Tibial nerve (tissue), 4 donors: ENCODE measurements around the gene AIFM1. TPM values are rescaled to one million over a fixed set of nuclear protein-coding genes. Genes with fewer than 3 reads are reported as not detected.

Experiments
- DNase-seq, 2 donors: peaks; one replicate each; pipeline ENCODE4 v3.0.0-alpha.2; 2019; ENCODE audit warnings: low spot score in 2 of 2
- H3K27ac ChIP-seq, 4 donors: fragments of 200-600 bp; sonication (generic) in 3 of 4; one replicate each; pipeline ENCODE4 v1.5.1; 2017 to 2019; ENCODE audit warnings: mild to moderate bottlenecking in 1 of 4
- H3K27me3 ChIP-seq, 2 donors: fragments of 200-600 bp; sonication (generic) in 1 of 2; one replicate each; pipeline versions ENCODE4 v1.5.1 to v1.6.0; 2017 to 2019
- H3K36me3 ChIP-seq, 3 donors: fragments of 200-600 bp; sonication (generic); one replicate each; pipeline ENCODE4 v1.5.1; 2018 to 2019
- H3K4me1 ChIP-seq, 4 donors: fragments of 200-600 bp; sonication (generic) in 3 of 4; one replicate each; pipeline ENCODE4 v1.5.1; 2017 to 2019
- H3K4me3 ChIP-seq, 4 donors: fragments of 200-600 bp; sonication (generic) in 3 of 4; one replicate each; pipeline ENCODE4 v1.5.1; 2017 to 2019; ENCODE audit warnings: mild to moderate bottlenecking in 1 of 4, moderate library complexity in 1 of 4
- H3K9me3 ChIP-seq, 4 donors: fragments of 200-600 bp; sonication (generic) in 3 of 4; one replicate each; pipeline ENCODE4 v1.5.1; 2017 to 2019
- EP300 ChIP-seq, 2 donors: sonication (generic); formaldehyde crosslinking; IDR thresholded peaks; one replicate each; pipeline ENCODE4 v1.6.1; 2017; ENCODE audit warnings: antibody characterized with exemption in 2 of 2, mild to moderate bottlenecking in 1 of 2
- POLR2A ChIP-seq, 2 donors: fragments of 450-650 bp; IDR thresholded peaks; one replicate each; pipeline ENCODE4 v1.6.1; 2017; ENCODE audit warnings: antibody characterized with exemption in 2 of 2, mild to moderate bottlenecking in 2 of 2, moderate library complexity in 2 of 2
- WGBS, 2 donors: methylation state at CpG; one replicate each; pipeline ENCODE4 v1.1.5; 2018; 5-methylcytosine and 5-hydroxymethylcytosine counted together
- total RNA-seq, 4 donors: library from RNA; depleted of rRNA; stranded (reverse); fragments of >200 nt; gene quantifications; one replicate each; pipeline ENCODE4 v1.1.0, GENCODE V29; 2016
- TF ChIP-seq, protein P1 (sequence below), 5 experiments: fragments of 200-600 bp in 3 of 5; fragments of 450-650 bp in 2 of 5; sonication (generic) in 3 of 5; IDR thresholded peaks; one replicate each; pipeline ENCODE4 v1.5.1; 2016 to 2019; ENCODE audit warnings: antibody characterized with exemption in 5 of 5, mild to moderate bottlenecking in 3 of 5, moderate library complexity in 2 of 5

The AIFM1 gene
- total RNA-seq, 4 donors from 2014 or later, result 12.0 to 18.4 (median 16.7) TPM

- Histone ChIP-seq H3K4me3 (peak overlapping the region; percentile 45 to 70 (median 50)), H3K27me3 (peaks cover 0 to 6% of the 10 kb centered on the region in 2 donors), H3K4me1 (peaks cover 0 to 39% (median 0%) of the 10 kb centered on the region in 4 donors), H3K9me3 (no peaks in the 10 kb centered on the region), H3K36me3 (no peaks in the 10 kb centered on the region), H3K27ac (peak overlapping the region; percentile 78 to 93 (median 90))
- 12 to 47% methylated on average over 31 to 64 of the region's 81 CpGs for WGBS, 2 donors
- no peak for DNase-seq
- TF ChIP-seq, protein P1, sequence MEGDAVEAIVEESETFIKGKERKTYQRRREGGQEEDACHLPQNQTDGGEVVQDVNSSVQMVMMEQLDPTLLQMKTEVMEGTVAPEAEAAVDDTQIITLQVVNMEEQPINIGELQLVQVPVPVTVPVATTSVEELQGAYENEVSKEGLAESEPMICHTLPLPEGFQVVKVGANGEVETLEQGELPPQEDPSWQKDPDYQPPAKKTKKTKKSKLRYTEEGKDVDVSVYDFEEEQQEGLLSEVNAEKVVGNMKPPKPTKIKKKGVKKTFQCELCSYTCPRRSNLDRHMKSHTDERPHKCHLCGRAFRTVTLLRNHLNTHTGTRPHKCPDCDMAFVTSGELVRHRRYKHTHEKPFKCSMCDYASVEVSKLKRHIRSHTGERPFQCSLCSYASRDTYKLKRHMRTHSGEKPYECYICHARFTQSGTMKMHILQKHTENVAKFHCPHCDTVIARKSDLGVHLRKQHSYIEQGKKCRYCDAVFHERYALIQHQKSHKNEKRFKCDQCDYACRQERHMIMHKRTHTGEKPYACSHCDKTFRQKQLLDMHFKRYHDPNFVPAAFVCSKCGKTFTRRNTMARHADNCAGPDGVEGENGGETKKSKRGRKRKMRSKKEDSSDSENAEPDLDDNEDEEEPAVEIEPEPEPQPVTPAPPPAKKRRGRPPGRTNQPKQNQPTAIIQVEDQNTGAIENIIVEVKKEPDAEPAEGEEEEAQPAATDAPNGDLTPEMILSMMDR (IDR thresholded peaks at IDR 0.05), result no peak
- TF ChIP-seq EP300 (IDR thresholded peaks at IDR 0.05) (no peak), POLR2A (IDR thresholded peaks at IDR 0.05) (no peak)
Measured at GRCh38 chrX:130109429-130110378, 55.9 kb downstream of the AIFM1 start.

DNA sequence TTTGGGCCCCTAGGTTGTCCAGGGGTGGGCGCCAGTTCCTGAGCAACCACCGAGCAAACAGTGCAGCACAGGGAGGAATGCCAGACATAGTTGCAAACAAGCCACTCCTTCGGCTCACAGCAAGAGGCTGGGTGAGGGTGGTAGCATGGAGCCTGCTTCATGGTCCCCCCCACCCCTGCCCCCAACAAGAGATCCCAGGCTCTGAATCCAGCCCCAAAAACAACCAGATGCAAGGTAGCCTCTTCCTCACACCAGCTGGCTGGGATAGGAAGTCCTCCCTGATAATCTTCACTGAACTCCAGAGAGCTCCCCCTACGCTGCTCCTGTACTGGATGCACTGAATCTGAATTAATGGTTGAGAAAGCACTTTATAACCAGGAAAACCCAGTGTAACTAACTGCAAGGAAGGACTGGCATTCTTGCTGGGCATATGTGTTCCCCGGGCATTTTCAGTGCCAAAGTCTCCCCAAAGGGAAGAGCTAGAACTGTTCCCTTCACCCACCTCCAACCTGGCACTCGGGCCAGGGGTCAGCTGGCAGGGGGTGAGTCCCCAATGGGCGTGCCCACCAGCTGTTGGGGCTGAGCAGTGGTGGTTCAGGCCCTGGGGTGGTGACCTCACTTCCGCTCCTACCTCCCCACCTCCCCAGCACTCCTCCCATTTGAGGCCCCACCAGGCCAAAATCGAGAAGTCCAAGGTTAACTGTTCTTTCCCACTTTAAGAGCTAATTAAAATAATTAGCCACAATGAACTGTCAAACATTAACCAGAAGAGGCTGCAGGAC lies 56.8 kb downstream of the AIFM1 start:
- H3K27ac ChIP-seq, result peak overlapping the region; percentile 78 to 93 (median 90)
- H3K27me3 ChIP-seq, result peaks cover 0 to 6% of the 10 kb centered on the region in 2 donors
- H3K9me3 ChIP-seq, result no peaks in the 10 kb centered on the region
- TF ChIP-seq POLR2A (IDR thresholded peaks at IDR 0.05), result no peak
- TF ChIP-seq, protein P1 (IDR thresholded peaks at IDR 0.05), result no peak
- TF ChIP-seq EP300 (IDR thresholded peaks at IDR 0.05), result no peak
- H3K4me3 ChIP-seq, result peak overlapping the region; percentile 45 to 70 (median 50)
- DNase-seq, result no peak
- H3K36me3 ChIP-seq, result no peaks in the 10 kb centered on the region
- 41 to 54% methylated on average over 3 to 9 of the region's 9 CpGs for WGBS, 2 donors
- H3K4me1 ChIP-seq, result peaks cover 0 to 44% (median 0%) of the 10 kb centered on the region in 4 donors

DNA sequence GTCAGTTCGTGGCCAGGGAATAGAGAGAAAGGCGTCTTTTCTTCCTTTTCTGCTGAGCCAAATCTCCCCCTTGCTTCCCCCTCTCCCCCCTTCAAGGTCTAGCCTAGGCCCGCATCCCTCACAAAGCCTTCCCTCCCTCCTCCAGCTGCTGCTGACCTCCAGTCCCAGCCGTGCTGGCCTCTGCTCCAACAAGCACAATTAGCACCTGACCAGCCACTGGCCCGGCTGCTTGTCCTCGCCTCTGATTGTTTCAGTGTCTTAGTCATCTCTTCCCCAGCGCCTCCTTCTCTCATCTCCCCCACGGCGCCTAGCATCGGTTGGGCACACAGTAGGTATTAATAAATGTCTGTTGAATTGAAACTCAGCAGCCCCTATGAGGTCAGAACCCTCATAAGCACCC lies 59.6 kb downstream of the AIFM1 start:
- H3K4me3 ChIP-seq, result no peak overlapping the region

DNA sequence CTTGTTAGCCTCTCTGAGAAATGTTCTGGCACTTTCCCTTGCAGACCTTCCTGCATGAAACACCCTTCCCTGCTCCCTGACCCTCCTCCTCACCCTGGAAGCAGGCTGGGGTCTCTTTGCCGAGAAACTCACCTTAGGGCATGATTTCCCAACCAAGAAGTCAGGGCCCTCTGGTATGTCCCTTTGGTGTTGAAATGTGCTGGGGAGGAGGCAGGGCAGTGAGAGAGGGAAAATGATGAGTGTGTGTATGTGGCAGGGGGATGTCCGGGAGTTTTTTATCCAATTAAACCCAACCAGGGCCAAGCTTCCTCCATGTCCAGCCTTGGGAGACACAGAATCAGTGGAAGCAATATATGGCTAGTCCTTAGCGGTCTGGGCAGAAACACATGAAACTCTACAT lies 60.4 kb downstream of the AIFM1 start:
- peak overlapping the region in 2 of 4 donors; percentile 40 to 50 for H3K27ac ChIP-seq
- WGBS, 2 donors, result 62 to 79% methylated on average over 3 of the region's 3 CpGs

More for the DNA sequence above, 59.6 kb downstream of the AIFM1 start:
- Histone ChIP-seq H3K36me3 (no peaks in the 10 kb centered on the region), H3K27ac (peak overlapping the region in 2 of 4 donors; percentile 40 to 50), H3K4me1 (peaks cover 0 to 44% (median 0%) of the 10 kb centered on the region in 4 donors), H3K9me3 (no peaks in the 10 kb centered on the region), H3K27me3 (peaks cover 0 to 6% of the 10 kb centered on the region in 2 donors)
- no peak for DNase-seq
- 32 to 59% methylated on average over 10 of the region's 10 CpGs for WGBS, 2 donors
- TF ChIP-seq, protein P1 (IDR thresholded peaks at IDR 0.05), result no peak
- TF ChIP-seq POLR2A (IDR thresholded peaks at IDR 0.05) (no peak), EP300 (IDR thresholded peaks at IDR 0.05) (no peak)

GRCh38 chrX:130103605-130104004 lies 62.0 kb downstream of the AIFM1 start:
- no peaks in the 10 kb centered on the region for H3K36me3 ChIP-seq
- no peaks in the 10 kb centered on the region for H3K27me3 ChIP-seq
- H3K9me3 ChIP-seq, result no peaks in the 10 kb centered on the region
- no peak for DNase-seq
- H3K4me1 ChIP-seq, result peaks cover 0 to 55% (median 4%) of the 10 kb centered on the region in 4 donors
- H3K4me3 ChIP-seq, result no peak overlapping the region
- WGBS, 2 donors, result 55 to 80% methylated on average over 1 to 3 of the region's 3 CpGs
- peak overlapping the region in 1 of 4 donors; percentile 59 for H3K27ac ChIP-seq
- TF ChIP-seq EP300 (IDR thresholded peaks at IDR 0.05) (no peak), POLR2A (IDR thresholded peaks at IDR 0.05) (no peak)
- TF ChIP-seq, protein P1 (IDR thresholded peaks at IDR 0.05), result no peak

More for the DNA sequence above, 60.4 kb downstream of the AIFM1 start:
- H3K4me1 ChIP-seq, result peaks cover 0 to 47% (median 2%) of the 10 kb centered on the region in 4 donors
- H3K9me3 ChIP-seq, result no peaks in the 10 kb centered on the region
- no peak for DNase-seq
- peaks cover 0 to 6% of the 10 kb centered on the region in 2 donors for H3K27me3 ChIP-seq
- H3K36me3 ChIP-seq, result no peaks in the 10 kb centered on the region
- TF ChIP-seq POLR2A (IDR thresholded peaks at IDR 0.05) (no peak), EP300 (IDR thresholded peaks at IDR 0.05) (no peak)
- no peak overlapping the region for H3K4me3 ChIP-seq
